Stimulated activated naive B cell treated with anti-CD40 and anti-IgM and Interleukin-4, amounts not matched to agents 10 μg/mL and 1 μg/mL and 100 μg/mL, for 72 hours (primary cell): ENCODE data around the gene ABCA8.
"Not testable (repeated sequence)": the region's sequence is repeated elsewhere in the genome, so short reads cannot be mapped to it uniquely, and the experiment has no call there.

Source experiments
- ATAC-seq, 2 donors: fragments of 150-1000 bp; cut with Tn5 transposase; replicated peaks; 2 replicates each; pipeline ENCODE4 v1.10.0; 2021; ENCODE audit warnings: moderate library complexity in 1 of 2
- DNase-seq: peaks from one replicate; pipeline ENCODE4 v3.0.0; 2021
- H3K27ac Mint-ChIP-seq: one replicate; pipeline ENCODE4 v1.8.0; 2022; ENCODE audit warnings: mild to moderate bottlenecking, mixed read lengths
- H3K27me3 Mint-ChIP-seq, 2 donors: one replicate each; pipeline ENCODE4 v1.8.0; 2022; ENCODE audit warnings: mixed read lengths in 2 of 2
- H3K36me3 Mint-ChIP-seq, 2 donors: one replicate each; pipeline ENCODE4 v1.8.0; 2022; ENCODE audit warnings: mixed read lengths in 2 of 2, mild to moderate bottlenecking in 1 of 2
- H3K4me1 Mint-ChIP-seq, 2 donors: one replicate each; pipeline ENCODE4 v1.8.0; 2022; ENCODE audit warnings: mixed read lengths in 2 of 2, mild to moderate bottlenecking in 1 of 2
- H3K4me3 Mint-ChIP-seq, 2 donors: one replicate each; pipeline ENCODE4 v1.8.0; 2022; ENCODE audit warnings: mild to moderate bottlenecking in 2 of 2, mixed read lengths in 2 of 2, moderate library complexity in 1 of 2
- H3K9me3 Mint-ChIP-seq, 2 donors: one replicate each; pipeline ENCODE4 v1.8.0; 2022; ENCODE audit warnings: mixed read lengths in 2 of 2, mild to moderate bottlenecking in 1 of 2

ABCA8 gene

DNA sequence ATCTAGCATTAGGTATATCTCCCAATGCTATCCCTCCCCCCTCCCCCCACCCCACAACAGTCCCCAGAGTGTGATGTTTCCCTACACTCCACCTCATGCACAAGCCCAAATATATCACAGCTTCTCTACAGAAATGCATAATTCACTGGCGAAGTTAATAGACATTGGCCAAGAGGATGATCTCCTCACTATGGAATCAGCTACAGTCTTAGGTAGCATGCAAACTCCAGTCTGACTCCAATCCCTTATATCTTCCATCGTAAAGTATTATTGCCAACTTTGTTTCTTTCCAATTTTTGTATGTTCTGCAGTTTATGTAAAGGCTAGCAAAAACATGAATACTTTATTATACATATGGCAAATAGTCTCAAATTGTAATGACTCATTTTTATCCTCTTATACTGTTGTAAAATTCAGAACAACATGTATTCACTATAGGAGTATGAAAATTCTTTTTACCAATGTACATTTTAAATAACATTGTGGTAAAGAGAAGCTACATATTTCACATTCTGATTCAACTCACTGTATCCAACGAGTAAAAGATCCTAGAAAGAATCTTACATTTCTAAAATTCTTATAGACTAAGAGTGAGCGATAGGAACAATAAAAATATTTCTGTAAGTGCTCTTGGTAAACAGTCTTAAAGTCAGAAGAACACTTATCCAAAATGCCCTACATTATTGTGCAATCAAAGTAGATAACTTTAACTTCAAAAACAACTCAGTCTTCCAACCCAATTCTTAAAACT, 871 bp downstream of the ABCA8 start:
- ATAC-seq (no peak), DNase-seq (no peak)
- Mint-ChIP-seq H3K27me3 (no peaks in the 10 kb centered on the region), H3K36me3 (no peaks in the 10 kb centered on the region), H3K27ac (no peak overlapping the region), H3K9me3 (peaks cover 0 to 4% of the 10 kb centered on the region in 2 donors), H3K4me1 (no peaks in the 10 kb centered on the region), H3K4me3 (no peak overlapping the region)

DNA sequence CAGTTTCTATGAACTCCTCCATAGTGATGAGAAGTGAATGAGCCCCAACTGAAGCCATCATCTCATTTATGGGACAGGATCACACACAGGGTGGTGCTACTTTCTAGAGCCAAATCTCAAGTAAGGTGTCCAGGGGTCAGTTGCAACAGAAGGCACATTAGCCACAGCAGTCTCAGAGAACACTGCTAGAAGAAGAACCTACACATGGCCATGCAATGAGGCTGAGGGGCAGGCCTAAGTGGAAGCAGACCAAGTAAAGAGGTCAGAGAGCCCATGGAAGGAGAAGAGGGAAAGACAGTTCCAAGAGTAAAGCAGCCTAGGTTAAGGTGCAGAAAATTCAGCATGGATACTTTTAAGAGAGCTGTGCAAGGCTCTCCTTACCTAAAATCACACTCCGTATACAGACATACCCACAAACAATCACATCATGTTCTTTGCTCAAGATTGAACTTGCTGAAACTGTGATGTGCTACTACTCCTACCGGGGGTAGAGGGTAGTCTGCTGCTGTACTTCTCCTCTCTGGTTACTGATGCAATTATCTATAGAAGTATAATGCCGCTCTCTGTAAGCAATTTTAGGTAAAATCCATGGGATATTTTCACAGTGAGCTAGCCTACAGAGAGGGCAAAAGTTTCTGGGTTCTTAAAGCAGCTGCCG, 1.7 kb downstream of the ABCA8 start:
- Mint-ChIP-seq H3K27ac (no peak overlapping the region), H3K9me3 (no peaks in the 10 kb centered on the region), H3K27me3 (no peaks in the 10 kb centered on the region), H3K4me3 (no peak overlapping the region), H3K36me3 (no peaks in the 10 kb centered on the region), H3K4me1 (no peaks in the 10 kb centered on the region)
- ATAC-seq (no peak), DNase-seq (no peak)

DNA sequence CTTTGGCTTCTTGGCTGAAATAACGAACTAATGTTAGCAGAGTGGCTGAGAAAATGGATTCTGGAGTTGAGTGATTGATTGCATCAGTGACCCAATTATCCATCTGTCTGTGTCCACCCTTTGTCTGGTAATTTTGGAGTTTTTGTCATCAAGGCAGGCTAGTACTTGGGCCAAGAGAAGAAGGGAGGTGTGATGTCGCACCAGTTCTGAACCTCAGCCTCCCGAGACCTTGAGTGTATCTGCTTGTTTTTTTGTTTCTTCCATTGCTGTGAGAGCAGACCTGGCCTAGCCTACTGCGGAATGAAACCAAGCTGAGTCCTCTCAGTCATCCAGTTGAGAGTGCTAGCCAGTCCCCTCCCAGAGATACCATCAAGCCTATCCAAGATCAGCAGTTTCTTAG, 4.5 kb downstream of the ABCA8 start:
- Mint-ChIP-seq H3K27ac (no peak overlapping the region), H3K4me1 (no peaks in the 10 kb centered on the region), H3K4me3 (no peak overlapping the region), H3K9me3 (peaks cover 3% of the 10 kb centered on the region in 2 donors), H3K27me3 (no peaks in the 10 kb centered on the region), H3K36me3 (no peaks in the 10 kb centered on the region)
- no peak for ATAC-seq
- no peak for DNase-seq

DNA sequence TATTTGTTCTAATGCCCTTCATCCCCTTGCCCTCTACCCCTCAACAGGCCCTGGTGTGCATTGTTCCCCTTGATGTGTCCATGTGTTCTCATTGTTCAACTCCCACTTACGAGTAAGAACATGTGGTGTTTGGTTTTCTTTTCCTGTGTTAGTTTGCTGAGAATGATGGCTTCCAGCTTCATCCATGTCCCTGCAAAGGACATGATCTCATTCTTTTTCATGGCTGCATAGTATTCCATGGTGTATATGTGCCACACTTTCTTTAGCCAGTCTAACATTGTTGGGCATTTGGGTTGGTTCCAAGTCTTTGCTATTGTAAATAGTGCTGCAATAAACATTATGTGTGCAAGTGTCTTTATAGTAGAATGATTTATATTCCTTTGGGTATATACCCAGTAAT, 7.3 kb downstream of the ABCA8 start:
- H3K9me3 Mint-ChIP-seq, H3K4me3 Mint-ChIP-seq, H3K4me1 Mint-ChIP-seq, H3K27me3 Mint-ChIP-seq, DNase-seq, H3K36me3 Mint-ChIP-seq, ATAC-seq: not testable (repeated sequence)
- H3K27ac Mint-ChIP-seq: peak overlapping the region; percentile 11

DNA sequence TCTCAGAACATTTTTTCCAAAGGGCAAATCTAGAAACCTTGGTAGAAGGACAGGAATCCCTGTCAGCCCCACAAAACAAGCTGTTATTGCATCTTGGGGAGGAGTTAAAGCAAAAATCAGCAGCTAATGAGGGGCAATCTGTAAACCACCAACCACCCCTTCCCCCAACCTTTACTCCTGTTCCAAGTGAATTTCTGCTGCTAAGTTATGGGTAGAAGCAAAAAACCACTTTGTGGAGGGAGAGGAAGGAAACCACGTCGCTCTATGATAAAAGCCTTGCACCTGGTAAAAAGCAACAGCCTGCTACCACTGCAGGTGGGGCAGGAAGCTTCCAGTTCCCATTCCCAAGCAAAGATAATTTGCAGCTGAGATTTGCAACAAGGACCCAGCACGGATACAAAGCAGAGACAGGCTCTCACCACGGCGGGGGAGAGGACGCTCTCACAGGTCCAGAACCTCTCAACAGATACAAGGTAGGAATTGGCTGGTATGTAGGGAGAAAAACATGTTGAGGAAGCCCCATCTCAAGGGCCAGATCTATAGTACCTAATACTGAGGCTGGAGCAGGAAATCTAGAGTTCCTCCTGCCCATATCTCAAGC, 10.7 kb downstream of the ABCA8 start:
- no peak for ATAC-seq

DNA sequence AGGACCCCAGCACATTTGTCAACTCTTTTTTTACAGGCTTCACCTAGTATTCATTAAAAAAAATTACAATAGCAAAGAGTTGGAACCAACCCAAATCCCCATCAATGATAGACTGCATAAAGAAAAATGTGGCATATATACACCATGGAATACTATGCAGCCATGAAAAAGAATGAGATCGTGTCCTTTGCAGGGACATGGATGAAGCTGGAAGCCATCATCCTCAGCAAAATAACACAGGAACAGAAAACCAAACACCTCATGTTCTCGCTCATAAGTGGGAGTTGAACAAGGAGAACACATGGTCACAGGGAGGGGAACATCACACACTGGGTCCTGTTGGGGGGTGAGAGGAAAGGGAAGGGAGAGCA, 11.4 kb downstream of the ABCA8 start:
- not testable (repeated sequence) for H3K4me1 Mint-ChIP-seq, H3K36me3 Mint-ChIP-seq, ATAC-seq, H3K27ac Mint-ChIP-seq, DNase-seq, H3K27me3 Mint-ChIP-seq, H3K4me3 Mint-ChIP-seq, H3K9me3 Mint-ChIP-seq

More for the DNA sequence above, 10.7 kb downstream of the ABCA8 start:
- Mint-ChIP-seq H3K9me3 (peaks cover 3 to 5% of the 10 kb centered on the region in 2 donors), H3K27ac (no peak overlapping the region), H3K4me1 (no peaks in the 10 kb centered on the region), H3K36me3 (no peaks in the 10 kb centered on the region), H3K27me3 (peaks cover 0 to 10% of the 10 kb centered on the region in 2 donors), H3K4me3 (no peak overlapping the region)
- no peak for DNase-seq

DNA sequence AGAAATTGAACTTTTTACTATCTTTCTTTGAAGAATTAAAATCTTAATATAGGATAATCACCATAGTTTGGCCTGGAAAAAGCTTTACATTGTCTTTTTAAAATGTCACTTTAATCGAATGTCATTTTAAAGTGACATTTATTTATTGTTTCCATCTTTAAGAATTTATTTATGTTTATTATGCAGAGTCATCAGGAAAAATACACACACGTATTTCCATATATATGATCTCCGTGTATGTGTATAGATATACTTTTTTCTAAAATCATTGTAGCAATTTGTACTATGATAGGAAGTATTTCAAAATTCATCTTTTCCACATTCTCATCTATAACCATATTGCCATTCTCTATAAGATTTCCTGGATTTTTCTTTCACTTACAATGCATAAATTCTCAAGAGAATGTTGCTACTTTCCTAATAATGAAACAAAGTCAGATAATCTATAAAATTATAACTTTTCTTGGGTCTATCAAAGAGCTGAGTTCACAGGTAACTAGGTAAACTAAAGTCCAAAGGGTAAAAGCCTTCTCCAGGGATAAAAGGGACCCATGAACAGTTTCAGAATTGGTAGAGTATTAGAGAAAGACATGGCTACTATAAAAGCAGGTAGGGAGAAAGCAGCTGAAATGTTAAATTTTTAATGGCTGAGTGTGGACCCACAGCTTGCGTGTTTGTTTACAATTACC, 11.9 kb downstream of the ABCA8 start:
- no peak overlapping the region for H3K4me3 Mint-ChIP-seq
- no peaks in the 10 kb centered on the region for H3K36me3 Mint-ChIP-seq
- no peak for DNase-seq
- H3K27ac Mint-ChIP-seq: no peak overlapping the region
- peaks cover 3 to 5% of the 10 kb centered on the region in 2 donors for H3K9me3 Mint-ChIP-seq
- ATAC-seq: no peak
- H3K27me3 Mint-ChIP-seq: peaks cover 0 to 10% of the 10 kb centered on the region in 2 donors
- no peaks in the 10 kb centered on the region for H3K4me1 Mint-ChIP-seq

DNA sequence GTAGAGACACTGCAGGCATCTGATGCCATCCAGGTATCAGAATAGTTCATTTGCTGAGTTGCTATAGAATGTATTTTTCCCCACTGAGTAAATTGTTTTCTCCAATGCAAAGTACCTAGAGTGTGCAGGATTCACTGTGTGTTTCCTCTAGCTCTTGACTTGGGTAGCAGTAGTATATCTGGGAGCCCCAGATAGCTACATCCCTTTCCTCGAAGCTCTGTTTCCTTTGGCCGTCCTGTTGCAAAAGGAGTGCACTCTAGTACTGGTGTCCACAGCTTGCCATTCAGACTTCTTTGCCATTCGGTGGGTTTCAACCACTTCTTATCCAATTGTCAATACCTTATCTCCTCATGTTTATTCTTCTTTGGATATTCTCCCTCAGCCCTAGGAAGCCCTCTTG, 12.8 kb downstream of the ABCA8 start:
- Mint-ChIP-seq H3K9me3 (peaks cover 0 to 2% of the 10 kb centered on the region in 2 donors), H3K4me1 (no peaks in the 10 kb centered on the region), H3K36me3 (no peaks in the 10 kb centered on the region), H3K27me3 (peaks cover 0 to 10% of the 10 kb centered on the region in 2 donors), H3K27ac (no peak overlapping the region), H3K4me3 (no peak overlapping the region)
- no peak for ATAC-seq
- DNase-seq: no peak

DNA sequence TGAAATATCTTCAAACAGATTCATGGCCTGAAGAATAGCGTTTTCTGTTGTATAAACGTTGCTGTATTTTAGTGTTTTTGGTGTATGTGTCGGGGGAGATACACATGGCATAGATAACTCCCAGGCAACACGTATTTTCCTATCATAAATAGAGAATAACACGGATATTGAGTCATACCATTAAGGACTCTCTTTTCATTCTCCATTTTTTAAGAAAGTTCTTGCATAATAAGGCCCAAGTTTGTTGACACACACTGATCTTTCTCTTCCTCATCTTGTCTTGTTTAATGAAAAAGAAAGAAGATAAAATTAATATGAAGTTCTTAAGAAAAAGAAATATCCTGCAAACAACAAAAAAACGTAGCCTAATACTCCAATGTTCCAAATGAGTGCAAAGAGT, 13.4 kb downstream of the ABCA8 start:
- Mint-ChIP-seq H3K36me3 (no peaks in the 10 kb centered on the region), H3K9me3 (peaks cover 0 to 2% of the 10 kb centered on the region in 2 donors), H3K4me3 (no peak overlapping the region), H3K27ac (no peak overlapping the region), H3K4me1 (no peaks in the 10 kb centered on the region), H3K27me3 (peaks cover 0 to 10% of the 10 kb centered on the region in 2 donors)
- DNase-seq (no peak), ATAC-seq (no peak)

DNA sequence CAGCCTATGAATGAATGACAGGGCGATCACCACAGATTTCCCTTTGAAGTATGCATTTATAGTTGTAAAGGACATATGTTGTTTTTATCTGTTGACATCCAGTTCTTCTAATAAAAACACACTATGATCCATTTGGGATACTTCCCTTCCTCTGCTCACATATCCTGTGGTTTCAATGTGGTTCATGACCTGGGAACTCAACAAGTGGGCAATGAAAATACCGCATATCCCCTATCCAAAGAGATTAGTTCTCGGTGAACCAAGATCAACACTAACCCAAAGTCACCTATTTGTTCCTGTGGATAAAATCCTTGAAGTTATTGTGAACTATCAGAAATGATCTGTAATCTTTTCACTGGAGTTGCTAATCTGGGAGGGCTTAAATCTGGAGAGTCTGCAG, 16.0 kb downstream of the ABCA8 start:
- no peak overlapping the region for H3K4me3 Mint-ChIP-seq
- DNase-seq (no peak), ATAC-seq (no peak)
- peaks cover 0 to 2% of the 10 kb centered on the region in 2 donors for H3K9me3 Mint-ChIP-seq
- H3K27ac Mint-ChIP-seq: no peak overlapping the region
- H3K27me3 Mint-ChIP-seq: peaks cover 0 to 5% of the 10 kb centered on the region in 2 donors
- H3K4me1 Mint-ChIP-seq: no peaks in the 10 kb centered on the region
- H3K36me3 Mint-ChIP-seq: no peaks in the 10 kb centered on the region

DNA sequence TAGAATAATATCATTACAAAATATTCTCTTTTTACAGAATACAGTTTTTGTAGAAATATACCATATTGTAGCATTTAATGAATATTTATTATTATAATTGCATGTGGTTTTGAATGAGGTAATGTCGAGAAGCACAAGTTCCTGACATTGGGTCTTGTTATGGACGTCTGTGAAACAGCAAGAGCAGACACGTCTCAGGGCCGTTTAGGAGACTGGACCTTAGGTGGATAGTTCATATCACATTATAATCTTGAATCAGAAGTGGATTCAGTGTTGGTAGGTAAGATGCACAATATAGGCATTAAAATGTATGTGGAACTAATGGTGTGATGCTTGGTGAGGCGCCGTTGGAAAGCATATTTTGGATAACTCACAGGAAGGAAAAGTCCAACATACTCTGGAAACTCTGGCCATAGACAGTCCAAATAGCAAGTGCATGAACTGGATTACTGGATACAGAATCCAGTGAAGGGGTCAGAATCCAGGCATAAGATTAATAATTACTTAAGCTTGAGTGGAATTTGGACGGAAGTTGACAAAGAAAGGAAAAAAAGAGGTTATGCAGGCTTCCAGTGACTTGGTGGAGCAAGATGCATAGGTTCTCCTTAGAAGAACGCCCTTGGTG, 17.2 kb downstream of the ABCA8 start:
- no peak overlapping the region for H3K27ac Mint-ChIP-seq
- H3K9me3 Mint-ChIP-seq: no peaks in the 10 kb centered on the region
- H3K4me1 Mint-ChIP-seq: no peaks in the 10 kb centered on the region
- H3K27me3 Mint-ChIP-seq: no peaks in the 10 kb centered on the region
- no peak for DNase-seq
- ATAC-seq: no peak
- H3K4me3 Mint-ChIP-seq: no peak overlapping the region
- H3K36me3 Mint-ChIP-seq: no peaks in the 10 kb centered on the region

DNA sequence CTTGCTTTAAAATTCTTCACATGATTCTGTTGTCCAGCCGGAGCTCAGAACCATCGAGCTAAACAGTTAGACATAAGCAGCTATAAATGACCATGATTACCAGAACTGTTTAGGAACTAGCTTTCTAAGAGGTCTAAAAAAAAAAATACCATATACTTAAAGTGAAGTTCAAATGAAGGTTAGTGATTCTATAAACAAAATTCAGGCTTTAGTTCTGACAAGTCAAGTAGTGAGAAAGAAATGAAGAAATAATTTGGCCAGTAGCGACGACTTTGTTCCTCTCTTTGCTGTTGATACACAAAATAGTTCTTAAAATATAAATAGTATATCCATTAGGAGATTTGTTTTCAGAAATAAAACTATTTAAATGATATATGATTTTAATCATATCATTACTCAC, 27.7 kb downstream of the ABCA8 start:
- Mint-ChIP-seq H3K4me3 (no peak overlapping the region), H3K36me3 (no peaks in the 10 kb centered on the region), H3K27ac (no peak overlapping the region), H3K27me3 (peaks cover 9 to 11% of the 10 kb centered on the region in 2 donors), H3K9me3 (no peaks in the 10 kb centered on the region), H3K4me1 (no peaks in the 10 kb centered on the region)
- no peak for ATAC-seq
- DNase-seq: no peak

DNA sequence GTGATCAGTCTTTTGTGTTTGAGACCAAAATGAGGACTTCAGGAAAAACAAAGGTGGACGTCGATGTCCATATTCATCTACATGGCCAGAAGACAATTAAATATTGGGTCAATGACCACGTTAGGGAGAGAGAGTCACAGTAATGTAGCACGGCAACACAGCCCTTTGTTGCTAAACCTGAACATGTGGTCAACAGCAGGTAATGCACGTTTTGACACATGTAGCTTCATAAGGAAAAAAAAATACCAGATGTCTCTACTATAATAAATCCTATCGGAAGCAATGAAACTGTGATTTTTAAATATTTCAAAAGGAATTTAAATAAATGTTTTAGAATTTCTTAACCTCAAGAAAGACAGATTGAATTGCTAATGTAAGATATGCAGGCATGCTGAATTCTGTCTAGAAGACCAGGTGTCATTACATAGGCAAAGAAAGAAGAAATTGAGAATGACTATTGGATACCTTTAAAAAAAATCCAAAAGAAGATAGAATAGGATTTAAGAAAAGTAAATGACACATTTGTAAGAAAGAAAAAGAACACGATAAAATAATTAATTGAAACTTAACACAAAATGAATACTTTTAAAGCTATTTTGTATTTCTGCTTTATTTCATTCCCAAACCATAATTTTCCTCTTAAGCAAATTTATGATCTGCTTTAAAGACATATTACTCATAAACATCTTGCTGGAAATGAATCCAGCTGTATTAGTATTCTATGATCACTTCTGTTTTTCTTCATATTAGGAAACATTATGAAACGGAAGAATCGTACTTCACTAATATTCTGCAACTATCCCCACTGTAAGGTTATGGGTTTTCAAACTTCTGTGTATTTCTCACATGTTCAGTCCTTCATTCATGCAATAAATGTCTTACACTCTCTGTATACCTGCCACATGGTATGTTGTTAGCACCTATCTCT, 30.1 kb downstream of the ABCA8 start:
- peaks cover 3 to 7% of the 10 kb centered on the region in 2 donors for H3K27me3 Mint-ChIP-seq
- peaks cover under 1% of the 10 kb centered on the region in 2 donors for H3K9me3 Mint-ChIP-seq
- ATAC-seq (no peak), DNase-seq (no peak)
- no peaks in the 10 kb centered on the region for H3K36me3 Mint-ChIP-seq
- no peak overlapping the region for H3K27ac Mint-ChIP-seq
- H3K4me1 Mint-ChIP-seq: no peaks in the 10 kb centered on the region
- H3K4me3 Mint-ChIP-seq: no peak overlapping the region
